Erythroblast (primary cell): ENCODE results near the gene IL12B.

Experiments used
- GATA1 ChIP-seq: IDR thresholded peaks from 2 replicates; pipeline ENCODE4 v1.6.1; 2011; ENCODE audit warnings: low read depth, mild to moderate bottlenecking, control low read depth, low read length, moderate library complexity
- POLR2A ChIP-seq: IDR thresholded peaks from 2 replicates; pipeline ENCODE4 v1.6.1; 2011; ENCODE audit warnings: mild to moderate bottlenecking, low read length

DNA sequence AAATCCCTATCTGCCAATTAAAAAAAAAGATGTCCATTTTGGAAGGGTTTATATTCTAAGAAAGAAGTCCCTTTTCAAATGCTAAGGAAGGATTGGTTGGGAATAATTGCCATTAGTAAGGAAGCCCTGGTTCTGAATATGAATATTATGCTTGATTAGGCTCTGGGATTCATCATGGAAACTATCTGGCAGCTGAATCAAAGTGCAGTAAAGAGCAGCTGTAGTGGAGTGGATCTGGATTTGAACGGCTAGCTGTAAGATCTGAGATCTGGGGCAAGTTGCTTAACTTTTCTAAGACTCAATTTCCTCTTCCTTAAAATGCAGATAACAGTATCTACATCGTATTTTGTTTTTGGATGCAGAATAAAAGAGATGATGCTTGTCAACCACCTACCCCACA is 10.5 kb downstream of the IL12B start:
- no peak for TF ChIP-seq POLR2A
- TF ChIP-seq GATA1, result no peak
